HG03457 (cell line): ENCODE results near the gene IGLL1.
"Not testable (repeated sequence)": the region's sequence is repeated elsewhere in the genome, so short reads cannot be mapped to it uniquely, and the experiment has no call there.

Source experiments
- ATAC-seq: cut with Tn5 transposase; IDR thresholded peaks from one replicate; pipeline ENCODE4 v1.9.1; 2021; ENCODE audit warnings: moderate number of reproducible peaks; ENCODE audit not compliant: unreplicated experiment

The IGLL1 gene

DNA sequence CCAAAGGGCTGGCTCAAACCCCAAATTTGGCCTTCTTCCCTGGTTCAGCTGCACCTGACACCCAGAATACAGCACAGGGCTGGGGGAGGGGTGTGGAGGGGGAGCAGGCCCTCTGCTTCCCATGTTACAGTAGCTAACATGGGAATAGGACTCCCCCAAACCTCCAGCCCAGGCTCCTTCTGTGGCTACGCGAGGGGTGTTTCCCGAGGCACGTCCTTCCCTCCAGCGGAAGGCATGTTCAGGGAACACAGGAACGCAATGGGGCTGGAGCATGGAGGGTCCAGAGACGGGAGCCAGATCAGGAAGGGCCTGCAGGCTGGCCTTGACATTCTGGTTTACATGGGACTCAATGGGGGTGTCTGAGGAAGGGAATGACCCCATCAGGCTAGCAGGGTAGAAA is 11.8 kb upstream of the IGLL1 start:
- no peak for ATAC-seq

DNA sequence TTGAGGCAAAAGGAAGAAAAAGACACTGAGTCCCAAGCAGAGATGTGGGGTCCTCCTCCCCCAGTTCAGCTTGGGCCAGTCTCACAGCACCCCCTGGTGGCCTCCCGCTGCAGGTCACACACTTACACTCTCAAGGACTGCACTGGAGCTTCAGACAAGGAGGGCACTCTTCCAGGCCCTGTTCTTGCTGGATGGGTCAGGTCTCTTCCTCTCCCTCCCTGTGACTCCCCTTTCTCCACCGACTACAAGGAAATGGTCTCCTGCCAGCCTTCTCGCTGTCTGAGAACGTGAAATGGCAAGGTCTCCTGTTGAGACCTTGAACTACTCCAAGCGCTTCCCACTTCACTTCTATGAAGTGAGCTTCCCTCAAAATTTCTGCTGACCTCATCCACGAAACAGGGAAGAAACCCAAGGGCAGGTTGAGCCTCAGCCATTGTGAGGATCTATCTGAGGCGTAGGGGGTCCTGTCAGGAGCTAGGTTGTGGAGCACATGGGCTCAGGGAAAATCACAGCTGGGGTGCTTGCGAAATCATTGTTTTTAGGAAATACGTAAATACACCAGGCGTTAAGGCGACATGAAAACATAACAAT is 11.2 kb upstream of the IGLL1 start:
- ATAC-seq, result no peak

DNA sequence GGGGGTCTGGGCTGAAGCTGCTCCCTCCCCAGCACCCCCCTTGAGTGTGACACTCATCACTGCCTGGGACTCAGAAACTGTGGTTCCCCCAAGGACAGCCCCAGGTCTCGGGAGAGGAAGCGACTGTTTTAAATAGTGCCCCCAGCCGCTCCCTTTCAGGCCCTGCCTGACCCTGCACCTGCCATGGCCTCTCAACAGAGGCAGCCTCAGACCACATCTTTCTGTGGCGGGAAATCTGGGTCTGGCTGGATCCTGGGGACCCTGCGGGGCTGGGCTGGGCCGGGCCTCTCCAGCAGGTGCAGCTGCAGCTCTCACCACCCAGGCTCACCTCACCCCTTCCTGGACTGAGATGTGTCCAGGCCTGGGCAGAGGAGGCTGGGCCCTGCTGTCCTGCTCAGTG is 3.7 kb upstream of the IGLL1 start:
- no peak for ATAC-seq

DNA sequence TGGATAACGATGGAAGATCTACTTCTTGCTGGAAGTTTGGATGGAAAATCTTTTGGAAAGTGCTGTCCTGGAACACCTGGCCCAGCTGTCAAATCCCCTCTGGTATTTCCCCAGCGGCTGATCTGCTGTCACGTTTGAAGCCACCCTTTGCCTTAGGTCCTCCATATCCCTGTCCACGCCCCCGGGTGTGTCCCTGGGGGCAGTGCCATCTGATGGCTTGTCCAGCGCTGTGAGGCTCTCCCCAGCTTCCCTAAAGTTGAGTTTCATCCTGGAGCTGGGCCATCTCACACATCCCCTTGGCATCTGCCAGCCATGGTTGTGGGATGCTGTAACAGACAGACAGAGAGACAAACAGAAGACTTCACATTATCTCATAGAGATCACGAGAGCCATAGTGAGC is 3.1 kb upstream of the IGLL1 start:
- ATAC-seq, result no peak

DNA sequence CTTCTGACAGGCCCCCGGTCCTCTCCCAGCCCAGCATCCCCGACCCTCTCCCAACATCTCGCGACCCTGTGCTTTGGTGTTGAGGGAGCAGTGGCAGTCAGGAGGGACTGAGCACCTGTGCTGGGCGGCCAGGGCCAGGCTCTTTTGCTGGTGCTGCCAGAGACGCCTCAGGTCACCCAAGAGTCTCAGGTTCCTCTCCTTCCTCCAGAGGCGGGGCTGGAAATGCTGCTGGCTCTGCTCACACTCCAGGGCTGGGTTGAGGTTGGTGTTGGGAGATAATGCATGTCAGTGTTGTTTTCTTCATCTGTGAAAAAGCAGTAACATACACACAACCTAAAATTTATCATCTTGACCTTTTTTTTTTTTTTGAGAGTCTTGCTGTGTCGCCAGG is 1.2 kb upstream of the IGLL1 start:
- no peak for ATAC-seq

DNA sequence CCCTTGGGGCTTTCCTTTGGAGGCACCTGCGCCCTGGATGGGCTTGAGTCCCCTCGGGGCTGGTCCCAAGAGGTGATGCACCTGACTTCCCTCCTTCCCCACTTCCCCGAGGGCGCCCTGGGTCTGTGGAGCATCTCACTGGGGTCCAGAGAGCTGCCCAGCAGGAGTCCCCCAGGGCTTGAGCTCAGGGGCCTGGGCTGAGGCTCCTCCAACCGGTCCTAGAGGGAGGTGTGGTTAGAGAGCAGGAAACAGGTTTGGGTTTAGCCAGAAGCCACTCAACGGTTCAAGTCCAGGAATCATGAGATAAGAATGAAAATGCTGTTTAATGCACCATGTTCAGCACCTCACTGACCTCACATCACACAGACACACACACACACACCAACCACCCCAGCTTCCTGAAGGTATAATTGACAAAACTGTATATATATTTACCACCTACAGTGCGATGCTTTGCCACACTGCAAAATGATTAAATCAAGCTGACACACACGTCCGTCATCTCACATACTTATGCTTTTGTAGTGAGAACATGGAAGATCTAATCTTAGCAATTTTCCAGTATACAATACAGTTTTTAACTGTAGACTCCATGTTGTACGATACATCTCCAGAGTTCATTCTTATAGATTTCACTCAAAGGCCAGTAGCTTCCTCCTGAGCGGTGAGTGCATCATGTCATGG is 628 bp upstream of the IGLL1 start:
- no peak for ATAC-seq

DNA sequence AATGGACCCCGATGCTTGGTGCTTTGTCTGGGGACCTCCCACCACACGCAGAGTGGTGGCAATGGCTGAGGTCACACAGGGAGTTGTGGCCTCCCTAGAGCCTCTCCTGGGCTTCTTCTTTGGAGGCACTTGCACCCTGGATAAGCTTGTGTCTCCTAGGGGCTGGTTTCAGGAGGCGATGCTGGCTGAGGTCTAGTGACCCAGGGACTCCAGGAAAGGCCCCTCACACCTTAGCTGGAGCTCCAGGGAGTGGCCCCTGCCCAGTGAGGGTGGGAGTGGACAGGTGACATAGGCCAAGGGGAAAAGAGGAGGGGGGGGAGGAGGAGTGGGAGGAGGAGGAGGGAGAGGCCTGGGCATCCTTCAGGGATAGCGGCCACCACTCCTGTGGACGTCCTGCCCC is 810 bp downstream of the IGLL1 start:
- ATAC-seq, result no peak

DNA sequence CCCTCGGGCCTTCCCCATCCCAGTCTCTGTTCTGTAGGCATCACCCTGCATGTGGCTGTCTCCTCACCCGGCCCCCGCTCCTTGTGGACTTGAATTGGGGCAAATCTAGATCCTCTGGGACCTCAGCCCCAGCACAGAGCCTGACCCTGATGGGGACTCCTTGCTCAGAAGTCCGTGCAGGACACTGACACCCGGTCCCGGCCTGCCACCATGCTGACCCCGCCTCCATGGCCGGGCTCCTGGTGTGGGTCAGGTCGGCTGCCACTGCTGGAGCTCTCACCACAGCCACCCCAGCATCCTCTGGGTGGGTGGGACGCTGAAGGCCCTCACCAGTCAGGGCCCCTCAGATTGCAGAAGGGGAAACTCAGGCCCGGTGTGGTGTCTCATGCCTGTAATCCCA is 1.8 kb downstream of the IGLL1 start:
- ATAC-seq, result no peak

DNA sequence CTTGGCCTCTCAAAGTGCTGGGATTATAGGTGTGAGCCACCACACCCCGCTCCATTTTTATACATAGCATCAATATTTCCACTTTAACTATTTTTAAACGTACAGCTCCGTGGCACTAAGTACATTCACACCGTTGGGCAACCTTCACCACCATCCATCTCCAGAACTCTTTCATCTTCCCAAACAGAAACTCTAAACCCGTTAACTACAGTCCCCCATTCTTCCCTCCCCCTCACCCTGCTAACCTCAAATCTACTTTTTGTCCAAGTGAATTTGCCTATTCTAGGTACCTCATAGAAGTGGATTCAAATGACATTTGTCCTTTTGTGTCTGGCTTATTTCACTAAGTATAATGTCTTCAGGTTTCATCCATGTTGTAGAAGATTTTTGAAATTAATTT is 3.4 kb downstream of the IGLL1 start:
- ATAC-seq, result no peak

DNA sequence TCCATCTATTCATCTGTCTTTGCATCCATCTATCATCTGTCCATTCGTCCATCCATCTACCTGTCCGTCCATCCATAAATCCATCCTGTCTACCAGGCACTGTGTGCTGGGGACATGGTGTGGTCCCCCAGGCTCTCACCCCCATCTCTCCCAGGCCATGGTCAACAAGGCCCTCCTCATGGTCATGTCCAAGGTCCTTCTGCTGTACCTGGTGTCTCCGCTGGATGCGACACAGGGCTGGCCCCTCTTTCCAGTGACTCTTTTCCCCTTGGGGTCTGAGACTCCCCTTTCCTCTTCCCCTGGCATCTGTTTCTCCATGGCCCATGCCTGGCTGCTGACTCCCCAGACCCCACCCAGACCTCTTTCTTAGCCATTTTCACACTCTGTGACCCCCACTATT is 4.5 kb downstream of the IGLL1 start:
- no peak for ATAC-seq

DNA sequence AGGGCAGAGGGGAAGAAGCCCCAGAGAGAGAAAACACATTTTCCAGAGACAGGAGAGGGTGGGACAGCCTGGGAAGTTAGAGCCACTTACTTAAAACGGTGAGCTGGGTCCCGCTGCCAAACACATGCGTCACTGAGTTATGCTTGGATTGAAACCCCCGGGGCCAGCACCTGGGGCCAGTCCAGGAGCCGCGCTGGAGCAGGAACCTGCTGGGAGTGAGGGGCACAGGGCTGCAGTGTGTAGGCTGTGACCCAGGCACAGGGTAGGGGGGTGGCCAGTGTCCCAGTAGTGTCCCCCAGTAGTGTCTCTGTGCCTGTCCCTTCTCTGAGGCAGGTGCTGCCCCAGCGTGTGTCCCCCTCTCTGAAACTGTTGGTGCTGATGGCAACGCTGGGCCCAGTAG is 5.2 kb downstream of the IGLL1 start:
- no peak for ATAC-seq

DNA sequence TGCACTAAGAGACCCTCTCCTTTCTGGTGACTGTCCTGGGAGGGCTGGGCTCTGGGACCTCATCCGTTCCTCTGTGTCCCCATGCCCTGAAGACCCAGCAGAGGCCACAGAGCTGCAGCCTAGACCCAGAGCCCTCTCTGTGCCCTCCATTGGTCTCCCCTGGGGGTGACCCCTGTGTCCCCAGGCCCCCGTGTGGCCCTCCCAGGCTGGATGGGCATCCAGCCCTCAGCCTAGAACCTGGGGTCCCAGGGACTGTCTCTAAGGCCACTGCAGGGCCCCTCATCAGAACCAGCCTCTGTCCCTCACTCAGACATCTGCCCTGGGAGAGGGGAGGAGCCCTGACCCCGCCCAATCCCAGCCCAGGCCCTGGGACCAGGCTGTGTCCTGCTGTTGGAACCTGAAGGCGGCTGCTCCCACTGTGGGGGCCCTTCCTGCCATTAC is 5.7 kb downstream of the IGLL1 start:
- ATAC-seq, result no peak

DNA sequence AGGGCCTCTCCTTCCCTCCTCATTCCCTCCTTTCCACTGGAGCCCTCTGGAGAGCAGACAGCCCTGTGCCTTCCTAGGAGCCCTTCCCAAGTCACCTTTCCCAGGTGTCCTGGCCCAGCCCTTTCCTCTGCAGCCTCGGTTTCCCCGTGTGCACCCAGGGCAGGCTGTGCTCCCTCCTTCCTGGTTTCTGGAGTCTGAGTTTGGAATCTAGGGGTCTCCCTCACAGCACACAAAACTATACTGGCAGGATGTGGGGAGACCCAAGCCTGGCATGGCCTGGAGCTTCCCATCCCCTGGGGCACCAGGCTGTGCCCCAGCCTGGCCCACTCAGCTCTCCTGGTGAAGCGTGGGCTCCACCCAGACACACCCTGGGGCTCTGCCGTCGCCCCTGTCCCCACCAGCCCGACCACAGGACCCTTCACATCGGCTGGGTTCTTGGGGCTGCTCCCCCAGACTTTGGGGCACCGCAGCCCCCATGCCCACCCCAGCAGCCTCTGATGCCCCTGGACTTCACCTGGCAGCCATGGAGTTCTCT is 6.3 kb downstream of the IGLL1 start:
- ATAC-seq, result not testable (repeated sequence)

DNA sequence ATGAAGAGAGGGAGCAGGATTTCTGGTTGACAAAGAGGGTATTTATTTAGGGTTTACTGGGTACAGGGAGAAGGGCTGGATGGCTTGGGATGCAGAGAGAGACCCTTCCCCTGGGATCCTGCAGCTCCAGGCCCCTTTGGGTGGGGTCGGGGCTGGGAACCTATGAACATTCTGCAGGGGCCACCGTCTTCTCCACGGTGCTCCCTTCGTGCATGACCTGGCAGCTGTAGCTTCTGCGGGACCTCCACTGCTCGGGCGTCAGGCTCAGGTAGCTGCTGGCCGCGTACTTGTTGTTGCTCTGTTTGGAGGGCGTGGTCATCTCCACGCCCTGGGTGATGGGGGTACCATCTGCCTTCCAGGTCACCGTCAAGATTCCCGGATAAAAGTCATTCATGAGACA is 7.0 kb downstream of the IGLL1 start:
- not testable (repeated sequence) for ATAC-seq

DNA sequence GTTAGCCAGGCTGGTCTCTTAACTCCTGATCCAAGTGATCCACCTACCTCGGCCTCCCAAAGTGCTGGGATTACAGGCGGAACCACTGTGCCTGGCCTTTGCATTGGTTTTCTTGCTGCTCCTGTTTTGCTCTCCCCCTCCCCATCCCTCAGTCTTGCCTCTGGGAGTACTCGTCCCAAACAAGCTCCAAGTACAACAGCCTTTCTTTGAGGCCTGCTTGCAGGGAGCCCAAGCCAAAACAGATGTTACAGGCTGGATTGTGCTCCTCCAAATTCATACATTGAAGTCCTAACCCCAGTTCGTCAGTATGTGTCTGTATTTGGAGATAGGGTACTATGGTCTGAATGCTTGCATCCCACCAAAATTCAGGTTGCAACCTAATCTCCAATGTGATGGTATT is 8.6 kb downstream of the IGLL1 start:
- ATAC-seq, result no peak

DNA sequence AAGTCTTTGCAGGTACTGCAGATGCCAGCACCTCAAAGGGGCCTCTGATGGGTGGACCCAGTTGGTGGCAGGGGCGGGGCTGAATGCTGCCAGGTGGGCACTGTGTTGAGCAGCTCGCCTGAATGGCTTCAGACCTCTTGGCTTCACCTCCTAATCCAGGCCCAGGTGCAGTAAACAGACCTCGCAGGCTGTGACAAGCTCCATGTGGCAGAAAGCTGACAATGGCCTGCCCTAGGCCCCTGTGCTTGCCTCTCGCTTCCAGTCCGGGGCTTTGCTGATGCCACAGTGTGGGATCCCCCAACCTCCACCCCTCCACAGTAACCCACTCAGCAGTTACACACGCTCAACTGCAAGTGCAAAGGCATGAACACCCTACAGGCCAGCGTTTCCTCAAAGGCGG is 9.4 kb downstream of the IGLL1 start:
- no peak for ATAC-seq

DNA sequence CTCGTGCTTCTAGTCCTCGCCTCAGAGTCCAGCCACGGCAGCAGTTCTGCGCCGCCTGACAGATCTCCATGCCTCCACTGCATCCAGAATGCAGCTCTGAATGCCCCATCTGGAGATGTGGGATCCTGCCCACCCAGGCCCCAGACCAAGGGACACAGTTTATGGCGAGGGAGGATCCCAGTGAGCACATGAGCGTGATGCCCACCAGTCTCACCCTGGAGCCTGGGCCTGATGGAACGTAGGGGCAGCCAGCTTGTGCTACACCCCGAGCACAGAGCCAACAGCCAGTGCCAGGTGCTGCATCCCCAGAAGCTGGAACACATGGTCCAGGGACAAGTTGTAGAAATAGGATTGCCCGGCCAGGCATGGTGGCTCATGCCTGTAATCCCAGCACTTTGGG is 10.4 kb downstream of the IGLL1 start:
- ATAC-seq, result no peak

DNA sequence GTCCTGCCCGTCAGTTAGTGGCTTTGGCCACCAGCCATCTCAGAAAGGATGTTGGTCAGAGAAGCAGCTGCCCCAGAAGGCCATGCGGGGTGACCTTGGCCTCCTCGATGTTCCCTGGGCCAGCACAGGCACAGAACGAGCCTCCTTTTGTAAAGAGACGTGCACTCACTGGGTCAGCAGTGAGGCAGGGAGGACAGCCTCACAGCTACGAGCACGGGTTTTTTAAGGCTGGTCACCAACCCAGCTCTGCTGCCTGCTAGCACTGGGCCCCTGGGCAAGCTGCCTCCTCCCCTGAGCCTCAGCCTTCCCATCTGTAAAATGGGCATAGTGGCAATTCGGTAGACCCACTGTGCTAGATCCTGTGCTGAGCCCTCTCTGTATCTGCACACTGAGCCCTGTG is 10.8 kb downstream of the IGLL1 start:
- no peak for ATAC-seq

DNA sequence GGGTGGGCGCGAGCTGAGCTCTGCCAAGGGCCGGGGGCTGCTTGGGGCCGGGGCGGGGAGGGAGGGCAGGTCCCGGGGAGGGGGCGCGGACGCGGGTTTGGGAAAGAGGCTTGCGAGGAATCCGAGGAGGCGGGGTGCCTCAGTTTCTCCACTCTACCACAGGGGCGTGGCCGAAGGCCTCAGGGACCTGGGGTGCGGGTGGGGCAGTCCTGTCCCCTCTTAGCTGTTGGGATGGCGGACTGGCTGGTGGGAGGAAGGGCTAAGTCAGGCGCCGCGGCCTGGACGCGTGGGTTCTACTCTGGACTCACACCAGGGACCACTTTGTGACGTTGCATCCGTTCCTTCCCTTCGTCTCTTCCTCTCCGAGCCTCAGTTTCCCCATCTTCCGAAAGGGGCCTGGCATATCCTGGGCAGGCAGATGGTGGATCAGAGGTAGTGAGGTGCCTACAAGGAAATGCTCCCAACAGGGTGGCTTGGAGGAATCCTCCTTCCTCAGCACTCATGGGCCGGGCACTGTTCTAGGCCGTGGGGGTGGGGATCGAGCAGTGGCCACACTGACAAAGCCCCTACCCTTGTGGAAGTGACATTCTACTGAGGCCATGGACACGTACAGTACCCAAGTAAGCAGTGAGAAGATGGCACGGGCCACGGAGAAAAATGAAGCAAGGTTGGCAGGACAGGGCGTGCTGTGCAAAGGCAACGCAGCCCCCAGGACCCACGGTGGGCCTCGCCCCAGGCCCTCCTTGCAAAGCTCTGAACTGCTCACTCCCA is 13.2 kb downstream of the IGLL1 start:
- no peak for ATAC-seq

DNA sequence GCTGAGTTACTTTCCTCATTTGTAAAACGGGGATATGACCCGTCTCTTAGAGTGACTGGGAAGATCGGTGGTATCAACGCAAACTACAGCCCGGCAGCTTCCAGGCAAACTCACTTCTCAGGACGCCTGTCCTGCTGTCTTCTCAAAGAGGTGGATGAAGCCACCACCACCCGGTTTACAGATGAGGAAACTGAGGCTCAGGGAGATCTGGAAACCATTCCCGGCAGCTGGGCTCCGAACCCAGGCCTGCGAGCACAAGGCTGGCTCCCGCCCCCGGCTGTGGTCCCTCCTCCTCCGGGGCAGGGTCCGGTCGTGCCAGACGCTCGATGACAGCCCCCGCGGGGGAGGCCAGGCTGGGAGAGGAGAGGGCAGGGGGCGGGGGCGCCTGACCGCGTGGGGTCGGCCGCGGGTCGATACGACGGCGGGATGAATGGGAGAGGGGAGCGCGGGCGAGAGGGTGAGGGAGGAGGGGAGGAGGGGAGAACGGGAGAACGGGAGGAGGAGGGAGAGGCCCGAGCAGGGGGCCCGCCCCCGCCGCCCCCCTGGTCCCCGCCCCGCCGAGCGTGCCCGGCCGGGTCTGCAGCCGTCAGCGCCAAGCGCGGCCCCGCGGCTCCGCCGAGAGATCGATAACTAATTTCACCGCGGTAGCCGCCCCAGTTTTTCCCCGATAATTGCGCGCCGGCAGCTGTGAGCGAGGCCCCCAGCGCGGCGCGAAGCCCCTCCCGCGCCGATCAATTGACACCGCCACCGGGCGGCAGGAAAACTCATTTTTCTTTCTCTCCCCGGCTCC is 14.0 kb downstream of the IGLL1 start:
- no peak for ATAC-seq

DNA sequence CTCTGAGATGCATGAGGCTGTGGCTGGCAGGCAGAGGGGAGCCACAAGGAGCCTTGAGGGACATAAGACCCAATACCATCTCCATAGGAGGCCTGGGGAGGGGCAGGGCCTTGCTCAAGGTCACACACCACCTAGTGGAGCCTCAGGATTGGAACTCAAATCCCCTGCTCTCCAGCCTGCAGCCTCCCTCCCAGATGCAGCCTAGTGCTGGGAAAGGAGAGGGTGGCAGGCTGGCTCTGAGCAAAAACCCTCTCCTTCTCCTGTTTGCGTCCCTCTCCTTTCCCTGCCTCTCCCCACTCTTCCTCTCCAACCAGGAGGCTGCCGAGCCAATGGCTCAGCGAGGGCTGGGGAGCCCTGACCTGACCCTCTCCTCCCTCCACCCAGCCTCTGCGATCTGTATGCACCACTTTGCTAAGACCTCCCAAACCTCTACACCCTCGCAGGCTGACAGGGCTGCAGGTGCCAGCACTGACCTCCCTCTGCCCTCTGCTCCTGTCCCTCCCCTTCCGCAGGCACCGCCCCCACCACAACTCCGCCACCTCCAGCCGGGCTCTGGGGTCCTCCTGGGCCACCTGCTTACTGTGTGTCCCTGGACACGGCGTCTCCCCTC is 14.7 kb downstream of the IGLL1 start:
- ATAC-seq, result no peak
